ENCODE measurements around the gene APOC4. TPM values are rescaled to one million over a fixed set of nuclear protein-coding genes. Genes with fewer than 3 reads are reported as not detected.

Gene APOC4
- total RNA-seq, 1 experiment from 2014 or later, result not detected

DNA sequence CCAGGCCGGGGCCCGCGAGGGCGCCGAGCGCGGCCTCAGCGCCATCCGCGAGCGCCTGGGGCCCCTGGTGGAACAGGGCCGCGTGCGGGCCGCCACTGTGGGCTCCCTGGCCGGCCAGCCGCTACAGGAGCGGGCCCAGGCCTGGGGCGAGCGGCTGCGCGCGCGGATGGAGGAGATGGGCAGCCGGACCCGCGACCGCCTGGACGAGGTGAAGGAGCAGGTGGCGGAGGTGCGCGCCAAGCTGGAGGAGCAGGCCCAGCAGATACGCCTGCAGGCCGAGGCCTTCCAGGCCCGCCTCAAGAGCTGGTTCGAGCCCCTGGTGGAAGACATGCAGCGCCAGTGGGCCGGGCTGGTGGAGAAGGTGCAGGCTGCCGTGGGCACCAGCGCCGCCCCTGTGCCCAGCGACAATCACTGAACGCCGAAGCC is 33.2 kb upstream of the APOC4 start:
- TF ChIP-seq CEBPB (IDR thresholded peaks at IDR 0.05; ENCODE audit: low read depth) (no peak), FOSL1 (IDR thresholded peaks at IDR 0.05; ENCODE audit: low read depth) (no peak), SIN3A (IDR thresholded peaks at IDR 0.05; ENCODE audit: low read depth) (no peak), ZFX (IDR thresholded peaks at IDR 0.05) (no peak), POLR2AphosphoS5 (IDR thresholded peaks at IDR 0.05; ENCODE audit: low read depth, low read length) (no peak), EZH2 (IDR thresholded peaks at IDR 0.05) (no peak), EGR1 (IDR thresholded peaks at IDR 0.05; ENCODE audit: low read depth) (no peak), SP1 (IDR thresholded peaks at IDR 0.05; ENCODE audit: low read depth) (no peak), TCF7L2 (IDR thresholded peaks at IDR 0.05; ENCODE audit: borderline replicate concordance, extremely low read depth, insufficient read depth, insufficient read length) (no peak), EZH2phosphoT487 (IDR thresholded peaks at IDR 0.05; ENCODE audit: borderline replicate concordance) (no peak), JUND (IDR thresholded peaks at IDR 0.05) (no peak), ELF1 (IDR thresholded peaks at IDR 0.05; ENCODE audit: borderline replicate concordance, low read depth) (no peak)
- TF ChIP-seq, protein P1, sequence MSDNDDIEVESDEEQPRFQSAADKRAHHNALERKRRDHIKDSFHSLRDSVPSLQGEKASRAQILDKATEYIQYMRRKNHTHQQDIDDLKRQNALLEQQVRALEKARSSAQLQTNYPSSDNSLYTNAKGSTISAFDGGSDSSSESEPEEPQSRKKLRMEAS (IDR thresholded peaks at IDR 0.05), result no peak
- TF ChIP-seq, protein P2, sequence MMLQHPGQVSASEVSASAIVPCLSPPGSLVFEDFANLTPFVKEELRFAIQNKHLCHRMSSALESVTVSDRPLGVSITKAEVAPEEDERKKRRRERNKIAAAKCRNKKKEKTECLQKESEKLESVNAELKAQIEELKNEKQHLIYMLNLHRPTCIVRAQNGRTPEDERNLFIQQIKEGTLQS (IDR thresholded peaks at IDR 0.05), result no peak
- H3K4me2 ChIP-seq (ENCODE audit: low read length), result no peak overlapping the region
- H3K27me3 ChIP-seq (ENCODE audit: insufficient read depth, low read length), result no peaks in the 10 kb centered on the region
- no peak overlapping the region for H3K9ac ChIP-seq (ENCODE audit: low read length)
- DNase-seq (ENCODE audit: low read depth, low spot score) (no peak), ATAC-seq (no peak)
- no peak overlapping the region for H3K4me3 ChIP-seq (replicated peaks in 1 of 2; ENCODE audit: low read depth in 1 of 2, low read length in 2 of 2)
- H4K20me1 ChIP-seq (ENCODE audit: insufficient read depth), result no peaks in the 10 kb centered on the region
- intact Hi-C loops (cut with micrococcal nuclease), result no loop called here
- ChIA-PET CTCF (no interaction called here), RAD21 (ENCODE audit: low non-redundant PET in 1 of 2, low total read pairs in 2 of 2, uncharacterized antibody in 2 of 2, unreplicated experiment in 2 of 2) (no interaction called here), POLR2A (no interaction called here)
- no peaks in the 10 kb centered on the region for H3K79me2 ChIP-seq (ENCODE audit: insufficient read depth, low read length)
- no peak overlapping the region for H3K27ac ChIP-seq (ENCODE audit: low read depth, low read length)
- H3K4me1 ChIP-seq (ENCODE audit: control insufficient read depth in 1 of 2, insufficient read depth in 2 of 2, low read length in 2 of 2), result peaks cover 20 to 54% of the 10 kb centered on the region in 2 experiments
- no TSS peak for BruUV-seq (replicated peaks)
- H3K36me3 ChIP-seq (ENCODE audit: control insufficient read depth in 1 of 2, insufficient read depth in 2 of 2, low read length in 2 of 2), result no peaks in the 10 kb centered on the region
- H3K9me2 ChIP-seq (ENCODE audit: insufficient read depth), result no peaks in the 10 kb centered on the region
- H3K9me3 ChIP-seq (ENCODE audit: control insufficient read depth in 1 of 2, insufficient read depth in 1 of 2, low read depth in 1 of 2, low read length in 2 of 2), result no peaks in the 10 kb centered on the region
- no peak overlapping the region for H2AFZ ChIP-seq (ENCODE audit: low read depth, low read length, poor library complexity, severe bottlenecking)

All from HCT116 (cell line).